Activated CD8-positive, alpha-beta T cell treated with anti-CD3 and anti-CD28 coated beads for 36 hours (primary cell): ENCODE results near the gene KNDC1. TPM values are rescaled to one million over a fixed set of nuclear protein-coding genes. Genes with fewer than 3 reads are reported as not detected.

Source experiments
- ATAC-seq: fragments of 200-7000 bp; cut with Tn5 transposase; one replicate; pipeline ENCODE4 v1.10.0; 2021; ENCODE audit warnings: mild to moderate bottlenecking, moderate library complexity
- CTCF ChIA-PET: fragments of 350-600 bp; sonication (Branson Sonifier 250); formaldehyde crosslinking; loops from one replicate; lab custom pipeline; 2021; ENCODE audit warnings: antibody characterized with exemption; lab: Charles Lee
- POLR2A ChIA-PET: fragments of 350-600 bp; sonication (Branson Sonifier 250); formaldehyde crosslinking; loops from one replicate; lab custom pipeline; 2021; ENCODE audit warnings: antibody characterized with exemption; lab: Charles Lee
- DNase-seq: peaks from one replicate; pipeline ENCODE4 v3.0.0-alpha.2; 2020
- H3K27ac Mint-ChIP-seq: one replicate; pipeline ENCODE4 v1.8.0; 2021; ENCODE audit warnings: mild to moderate bottlenecking, mixed read lengths
- H3K27me3 Mint-ChIP-seq: one replicate; pipeline ENCODE4 v1.8.0; 2021; ENCODE audit warnings: mixed read lengths
- H3K36me3 Mint-ChIP-seq: one replicate; pipeline ENCODE4 v1.8.0; 2021; ENCODE audit warnings: low read depth, mixed read lengths
- H3K4me1 Mint-ChIP-seq: one replicate; pipeline ENCODE4 v1.8.0; 2021; ENCODE audit warnings: low read depth, mixed read lengths
- H3K4me3 Mint-ChIP-seq: one replicate; pipeline ENCODE4 v1.8.0; 2021; ENCODE audit warnings: mild to moderate bottlenecking, moderate library complexity, mixed read lengths
- H3K9me3 Mint-ChIP-seq: one replicate; pipeline ENCODE4 v1.8.0; 2021; ENCODE audit warnings: mixed read lengths
- CTCF ChIP-seq: fragments of 200-600 bp; IDR thresholded peaks from one replicate; pipeline ENCODE4 v1.8.0; 2022; ENCODE audit warnings: antibody characterized with exemption, mild to moderate bottlenecking
- intact Hi-C: fragments of 100-400 bp; cut with micrococcal nuclease; formaldehyde crosslinking; loops from one replicate; pipeline ENCODE4 v1.10.0; 2022
- total RNA-seq, 2 experiments: library from RNA; stranded (reverse); gene quantifications; one replicate each; pipeline ENCODE4 v1.2.3, GENCODE V29; 2021

KNDC1 gene
- total RNA-seq, 2 experiments from 2014 or later, result not detected

GRCh38 chr10:133191651-133192050 lies 31.6 kb downstream of the KNDC1 start:
- TF ChIP-seq CTCF, result no peak
- peaks cover 1% of the 10 kb centered on the region for H3K27me3 Mint-ChIP-seq
- peaks cover 4% of the 10 kb centered on the region for H3K9me3 Mint-ChIP-seq
- ATAC-seq, result no peak
- intact Hi-C loops, result no loop called here
- no peak for DNase-seq
- POLR2A ChIA-PET, result no interaction called here
- H3K4me3 Mint-ChIP-seq, result no peak overlapping the region
- CTCF ChIA-PET, result no interaction called here
- H3K4me1 Mint-ChIP-seq, result no peaks in the 10 kb centered on the region
- H3K36me3 Mint-ChIP-seq, result no peaks in the 10 kb centered on the region
- H3K27ac Mint-ChIP-seq, result no peak overlapping the region

GRCh38 chr10:133194151-133194550 lies 34.1 kb downstream of the KNDC1 start:
- Mint-ChIP-seq H3K36me3 (no peaks in the 10 kb centered on the region), H3K27ac (no peak overlapping the region), H3K27me3 (peaks cover 1% of the 10 kb centered on the region), H3K4me3 (no peak overlapping the region), H3K4me1 (no peaks in the 10 kb centered on the region), H3K9me3 (peaks cover 4% of the 10 kb centered on the region)
- ATAC-seq (no peak), DNase-seq (no peak)
- TF ChIP-seq CTCF, result no peak
- ChIA-PET POLR2A (no interaction called here), CTCF (no interaction called here)
- intact Hi-C loops, result no loop called here

- POLR2A ChIA-PET, result no interaction called here
- CTCF ChIA-PET, result no interaction called here
- ATAC-seq, result no peak
- no peak for DNase-seq
- no peak overlapping the region for H3K27ac Mint-ChIP-seq
- no peaks in the 10 kb centered on the region for H3K36me3 Mint-ChIP-seq
- H3K4me3 Mint-ChIP-seq, result no peak overlapping the region
- TF ChIP-seq CTCF, result no peak
- H3K9me3 Mint-ChIP-seq, result peaks cover 4% of the 10 kb centered on the region
- H3K4me1 Mint-ChIP-seq, result no peaks in the 10 kb centered on the region
- H3K27me3 Mint-ChIP-seq, result peaks cover 1% of the 10 kb centered on the region
- intact Hi-C loops, result no loop called here
These were observed 35.1 kb downstream of the KNDC1 start for GRCh38 chr10:133195096-133195495.

GRCh38 chr10:133195611-133196010 lies 35.6 kb downstream of the KNDC1 start:
- Mint-ChIP-seq H3K27ac (no peak overlapping the region), H3K4me3 (no peak overlapping the region), H3K9me3 (peaks cover 4% of the 10 kb centered on the region), H3K4me1 (no peaks in the 10 kb centered on the region), H3K27me3 (peaks cover 1% of the 10 kb centered on the region), H3K36me3 (no peaks in the 10 kb centered on the region)
- DNase-seq (no peak), ATAC-seq (no peak)
- ChIA-PET POLR2A (no interaction called here), CTCF (no interaction called here)
- intact Hi-C loops, result no loop called here
- TF ChIP-seq CTCF, result no peak

GRCh38 chr10:133196221-133196915 lies 36.3 kb downstream of the KNDC1 start:
- peaks cover 4% of the 10 kb centered on the region for H3K9me3 Mint-ChIP-seq
- no peak for TF ChIP-seq CTCF
- POLR2A ChIA-PET, result no interaction called here
- ATAC-seq, result no peak
- H3K36me3 Mint-ChIP-seq, result no peaks in the 10 kb centered on the region
- DNase-seq, result no peak
- H3K27me3 Mint-ChIP-seq, result peaks cover 1% of the 10 kb centered on the region
- H3K4me3 Mint-ChIP-seq, result no peak overlapping the region
- CTCF ChIA-PET, result no interaction called here
- intact Hi-C loops, result no loop called here
- H3K4me1 Mint-ChIP-seq, result no peaks in the 10 kb centered on the region
- no peak overlapping the region for H3K27ac Mint-ChIP-seq
